HUES64 (cell line): ENCODE results near the gene MAML1.

Experiments used
- H3K27ac ChIP-seq: 2 replicates; pipeline ENCODE4 v1.7.0; 2013; ENCODE audit warnings: low read depth, low read length, inconsistent platforms
- H3K27me3 ChIP-seq: 2 replicates; pipeline ENCODE4 v1.6.1; 2013; ENCODE audit warnings: mild to moderate bottlenecking, low read length; ENCODE audit not compliant: insufficient read depth
- H3K36me3 ChIP-seq: 2 replicates; pipeline ENCODE4 v1.6.1; 2013; ENCODE audit warnings: mild to moderate bottlenecking, low read length; ENCODE audit not compliant: insufficient read depth
- H3K4me1 ChIP-seq: 2 replicates; pipeline ENCODE4 v1.6.1; 2013; ENCODE audit warnings: mild to moderate bottlenecking, low read length, moderate library complexity; ENCODE audit not compliant: insufficient read depth
- H3K4me3 ChIP-seq: 2 replicates; pipeline ENCODE4 v1.5.1; 2013; ENCODE audit warnings: mild to moderate bottlenecking, low read length, moderate library complexity
- H3K9ac ChIP-seq: 2 replicates; pipeline ENCODE4 v1.6.1; 2013; ENCODE audit warnings: mild to moderate bottlenecking, low read depth, low read length
- H3K9me3 ChIP-seq: 2 replicates; pipeline ENCODE4 v1.6.1; 2013; ENCODE audit warnings: low read depth, low read length; ENCODE audit not compliant: insufficient read depth
- WGBS: fragments of 150-250, 120-280 bp; methylation state at CpG from one replicate; pipeline ENCODE4 v1.1.7; 2013; ENCODE audit warnings: missing lambda C conversion rate; 5-methylcytosine and 5-hydroxymethylcytosine counted together

MAML1 gene

DNA sequence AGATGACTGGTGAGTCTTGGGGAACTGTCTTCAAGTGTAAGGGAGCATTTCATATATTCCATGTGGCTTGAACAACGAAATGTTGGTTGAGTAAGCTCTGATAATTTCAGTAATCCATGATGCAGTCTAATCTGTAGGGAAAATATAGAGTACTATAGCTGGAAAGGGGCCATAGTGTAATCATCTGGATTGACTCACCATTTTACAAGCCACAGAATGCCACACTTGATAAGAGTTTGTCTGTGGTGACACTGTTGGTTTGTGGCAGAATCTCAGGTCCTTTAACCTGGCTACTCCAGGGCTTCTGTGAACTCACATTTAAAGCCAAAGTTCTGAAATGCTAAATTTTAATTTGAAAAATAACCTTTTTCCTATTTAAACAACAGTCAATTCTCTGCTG is 16.3 kb upstream of the MAML1 start:
- Histone ChIP-seq H3K4me3 (no peak overlapping the region), H3K9me3 (no peaks in the 10 kb centered on the region), H3K27ac (no peak overlapping the region), H3K27me3 (no peaks in the 10 kb centered on the region), H3K9ac (no peak overlapping the region), H3K36me3 (peaks cover 94% of the 10 kb centered on the region), H3K4me1 (no peaks in the 10 kb centered on the region)
- 100% methylated on average over 1 of the region's 1 CpG for WGBS

- Histone ChIP-seq H3K27ac (no peak overlapping the region), H3K4me1 (no peaks in the 10 kb centered on the region), H3K36me3 (peaks cover 97% of the 10 kb centered on the region), H3K27me3 (no peaks in the 10 kb centered on the region), H3K9ac (no peak overlapping the region), H3K4me3 (no peak overlapping the region), H3K9me3 (no peaks in the 10 kb centered on the region)
- WGBS = 98% methylated on average over 2 of the region's 2 CpGs
Measured at GRCh38 chr5:179720222-179720621, 12.4 kb upstream of the MAML1 start.

DNA sequence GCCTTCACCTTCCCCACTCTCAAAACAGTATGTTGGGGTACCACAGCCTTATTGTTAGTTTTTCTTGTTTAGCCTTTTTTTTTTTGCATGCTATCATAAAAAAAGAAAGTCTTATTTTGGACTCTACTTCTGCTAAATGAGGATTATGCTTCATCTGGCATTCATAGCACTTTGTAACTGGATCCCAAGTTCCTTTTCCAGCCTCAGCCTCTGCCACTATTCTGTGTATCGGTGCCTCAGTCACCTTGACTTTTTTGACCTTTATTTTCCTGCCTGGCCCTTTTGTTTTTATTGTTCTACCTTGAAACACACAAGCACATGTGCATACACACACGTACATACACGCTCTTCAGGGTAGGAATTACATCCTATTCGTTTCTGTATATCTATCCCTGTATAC is 8.5 kb upstream of the MAML1 start:
- Histone ChIP-seq H3K27me3 (no peaks in the 10 kb centered on the region), H3K27ac (no peak overlapping the region), H3K36me3 (peaks cover 99% of the 10 kb centered on the region), H3K9me3 (no peaks in the 10 kb centered on the region), H3K9ac (no peak overlapping the region), H3K4me3 (no peak overlapping the region), H3K4me1 (no peaks in the 10 kb centered on the region)
- WGBS = 95% methylated on average over 4 of the region's 4 CpGs

- H3K9ac ChIP-seq = no peak overlapping the region
- 95% methylated on average over 6 of the region's 6 CpGs for WGBS
- no peak overlapping the region for H3K4me3 ChIP-seq
- no peaks in the 10 kb centered on the region for H3K27me3 ChIP-seq
- H3K27ac ChIP-seq = no peak overlapping the region
- no peaks in the 10 kb centered on the region; the same call in 1 of the 2 replicates for H3K4me1 ChIP-seq
- H3K36me3 ChIP-seq = peaks cover 96% of the 10 kb centered on the region
- no peaks in the 10 kb centered on the region for H3K9me3 ChIP-seq
Measured at GRCh38 chr5:179727106-179727505, 5.5 kb upstream of the MAML1 start.

GRCh38 chr5:179729303-179729702 is 3.3 kb upstream of the MAML1 start:
- Histone ChIP-seq H3K9me3 (no peaks in the 10 kb centered on the region), H3K9ac (no peak overlapping the region)
- WGBS = 84% methylated on average over 4 of the region's 4 CpGs

DNA sequence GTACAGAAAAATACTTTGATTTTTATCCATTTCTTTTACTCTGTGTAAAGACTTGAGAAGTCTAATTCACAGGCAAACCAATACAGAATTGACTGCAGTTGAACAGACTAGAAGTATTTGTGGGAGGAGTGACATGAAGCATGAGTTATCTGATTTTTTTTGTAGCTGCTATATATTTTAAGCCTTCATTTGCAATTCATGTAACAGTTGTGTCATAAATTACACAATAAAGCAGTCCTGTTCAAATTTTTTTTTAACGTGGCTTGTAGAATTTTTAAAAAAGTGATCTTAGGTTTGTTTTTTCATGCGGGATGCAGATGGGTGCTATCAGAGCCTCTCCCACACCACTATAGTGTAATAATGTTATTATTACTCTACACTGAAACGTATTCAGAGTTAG is 2.9 kb upstream of the MAML1 start:
- H3K36me3 ChIP-seq = peaks cover 70% of the 10 kb centered on the region
- no peaks in the 10 kb centered on the region for H3K27me3 ChIP-seq
- no peak overlapping the region for H3K27ac ChIP-seq
- H3K9ac ChIP-seq = no peak overlapping the region
- H3K4me1 ChIP-seq = no peaks in the 10 kb centered on the region; the same call in 1 of the 2 replicates
- no peak overlapping the region for H3K4me3 ChIP-seq
- WGBS = no CpG with 5 or more reads among the region's 3 CpGs
- H3K9me3 ChIP-seq = no peaks in the 10 kb centered on the region

More at GRCh38 chr5:179729303-179729702, 3.3 kb upstream of the MAML1 start:
- H3K4me1 ChIP-seq = no peaks in the 10 kb centered on the region; the same call in 1 of the 2 replicates
- H3K27me3 ChIP-seq = no peaks in the 10 kb centered on the region
- H3K36me3 ChIP-seq = peaks cover 75% of the 10 kb centered on the region
- no peak overlapping the region for H3K27ac ChIP-seq
- no peak overlapping the region for H3K4me3 ChIP-seq

DNA sequence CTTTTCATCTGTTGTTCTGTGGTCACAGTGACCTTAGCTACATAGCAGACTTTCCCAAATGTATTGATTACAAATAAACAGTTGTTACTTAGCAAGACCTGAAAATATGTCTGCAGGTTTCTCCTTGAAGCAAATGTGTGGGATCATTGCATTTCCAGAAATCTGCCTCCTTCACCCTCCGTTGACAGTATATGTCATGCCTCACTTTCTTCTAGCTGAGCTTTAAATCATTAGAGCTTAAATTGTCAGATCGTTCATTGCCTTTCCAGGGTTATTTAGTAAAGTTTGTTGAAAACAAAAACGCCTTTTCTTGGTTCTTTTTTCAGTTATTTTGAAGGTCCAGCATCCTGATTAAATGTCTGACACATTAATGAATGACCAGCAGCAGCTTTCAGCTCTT is 2.3 kb upstream of the MAML1 start:
- no peak overlapping the region for H3K9ac ChIP-seq
- H3K27ac ChIP-seq = no peak overlapping the region
- no peaks in the 10 kb centered on the region for H3K9me3 ChIP-seq
- H3K4me1 ChIP-seq = no peaks in the 10 kb centered on the region; the same call in 1 of the 2 replicates
- H3K4me3 ChIP-seq = no peak overlapping the region
- peaks cover 64% of the 10 kb centered on the region for H3K36me3 ChIP-seq
- H3K27me3 ChIP-seq = no peaks in the 10 kb centered on the region
- 90% methylated on average over 3 of the region's 3 CpGs for WGBS

DNA sequence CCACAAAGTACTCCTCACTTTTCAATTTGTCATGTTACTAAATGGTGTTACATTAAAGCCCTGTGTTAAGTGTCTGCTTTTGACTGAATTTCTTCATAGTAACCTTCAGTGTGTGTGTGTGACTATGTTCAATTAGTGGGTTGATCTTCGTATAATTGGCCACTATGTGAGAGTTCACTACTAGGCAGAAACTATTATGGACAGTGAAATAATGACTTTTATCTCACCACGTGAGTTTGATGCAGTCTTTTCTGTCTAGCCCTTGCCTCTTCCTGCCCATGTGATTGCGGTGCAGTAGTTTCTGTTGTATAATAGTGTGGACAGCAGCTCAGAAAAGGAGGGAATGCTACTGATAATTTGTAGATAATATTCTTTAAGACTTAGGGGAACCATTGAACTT is 1.8 kb upstream of the MAML1 start:
- WGBS = 89% methylated on average over 3 of the region's 3 CpGs
- Histone ChIP-seq H3K9ac (no peak overlapping the region), H3K9me3 (no peaks in the 10 kb centered on the region), H3K27ac (no peak overlapping the region), H3K36me3 (peaks cover 60% of the 10 kb centered on the region), H3K4me1 (no peaks in the 10 kb centered on the region; the same call in 1 of the 2 replicates), H3K4me3 (no peak overlapping the region), H3K27me3 (no peaks in the 10 kb centered on the region)

- H3K9me3 ChIP-seq = no peaks in the 10 kb centered on the region
- peaks cover 49% of the 10 kb centered on the region for H3K36me3 ChIP-seq
- peak overlapping the region; percentile 71 for H3K27ac ChIP-seq
- peak overlapping the region; percentile 45 for H3K4me3 ChIP-seq
- no peaks in the 10 kb centered on the region for H3K27me3 ChIP-seq
- peak overlapping the region; percentile 32; the same call in 1 of the 2 replicates for H3K9ac ChIP-seq
- 79% methylated on average over 24 of the region's 24 CpGs for WGBS
- no peaks in the 10 kb centered on the region; the same call in 1 of the 2 replicates for H3K4me1 ChIP-seq
Measured at GRCh38 chr5:179731791-179732411, 721 bp upstream of the MAML1 start.

- H3K4me3 ChIP-seq = peak overlapping the region; percentile 100
- H3K9ac ChIP-seq = peak overlapping the region; percentile 96
- H3K27me3 ChIP-seq = no peaks in the 10 kb centered on the region
- H3K36me3 ChIP-seq = peaks cover 48% of the 10 kb centered on the region
- peaks cover 2% of the 10 kb centered on the region; the same call in 1 of the 2 replicates for H3K4me1 ChIP-seq
- no peaks in the 10 kb centered on the region for H3K9me3 ChIP-seq
- H3K27ac ChIP-seq = peak overlapping the region; percentile 91
- under 1% methylated on average over 101 of the region's 101 CpGs for WGBS
Measured at GRCh38 chr5:179732918-179733771, 523 bp downstream of the MAML1 start.

- H3K27me3 ChIP-seq = no peaks in the 10 kb centered on the region
- H3K4me3 ChIP-seq = peak overlapping the region; percentile 100
- peaks cover 48% of the 10 kb centered on the region for H3K36me3 ChIP-seq
- peak overlapping the region; percentile 96 for H3K9ac ChIP-seq
- no peaks in the 10 kb centered on the region for H3K9me3 ChIP-seq
- H3K27ac ChIP-seq = peak overlapping the region; percentile 59; the same call in 1 of the 2 replicates
- WGBS = 4% methylated on average over 2 of the region's 2 CpGs
- H3K4me1 ChIP-seq = peaks cover 2% of the 10 kb centered on the region; the same call in 1 of the 2 replicates
Measured at GRCh38 chr5:179733772-179734126, 1.1 kb downstream of the MAML1 start.
